ENCODE data around the gene ANGPT4. TPM values are rescaled to one million over a fixed set of nuclear protein-coding genes. Genes with fewer than 3 reads are reported as not detected.

Gene ANGPT4
- total and polyA plus RNA-seq, 2 of the 13 experiments (the other 11 are each of a cell fraction or from before 2014, with no cell fraction given), result not detected

GRCh38 chr20:833450-834150 is 82.5 kb downstream of the ANGPT4 start, which contains the start of gene FAM110A (continued):
- peak; percentile 99 for TF ChIP-seq RFX3 (CRISPR knock-in tag; IDR thresholded peaks at IDR 0.05)
- TF ChIP-seq ZNF777 (CRISPR knock-in tag; IDR thresholded peaks at IDR 0.05), result peak; percentile 70
- TF ChIP-seq PHF21A (CRISPR knock-in tag; IDR thresholded peaks at IDR 0.05), result peak; percentile 76; the same call in 1 of the 2 replicates
- TF ChIP-seq, protein P1, sequence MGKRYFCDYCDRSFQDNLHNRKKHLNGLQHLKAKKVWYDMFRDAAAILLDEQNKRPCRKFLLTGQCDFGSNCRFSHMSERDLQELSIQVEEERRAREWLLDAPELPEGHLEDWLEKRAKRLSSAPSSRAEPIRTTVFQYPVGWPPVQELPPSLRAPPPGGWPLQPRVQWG (CRISPR knock-in tag; IDR thresholded peaks at IDR 0.05; ENCODE audit: borderline replicate concordance, low read depth), result no peak
- TF ChIP-seq, protein P2, sequence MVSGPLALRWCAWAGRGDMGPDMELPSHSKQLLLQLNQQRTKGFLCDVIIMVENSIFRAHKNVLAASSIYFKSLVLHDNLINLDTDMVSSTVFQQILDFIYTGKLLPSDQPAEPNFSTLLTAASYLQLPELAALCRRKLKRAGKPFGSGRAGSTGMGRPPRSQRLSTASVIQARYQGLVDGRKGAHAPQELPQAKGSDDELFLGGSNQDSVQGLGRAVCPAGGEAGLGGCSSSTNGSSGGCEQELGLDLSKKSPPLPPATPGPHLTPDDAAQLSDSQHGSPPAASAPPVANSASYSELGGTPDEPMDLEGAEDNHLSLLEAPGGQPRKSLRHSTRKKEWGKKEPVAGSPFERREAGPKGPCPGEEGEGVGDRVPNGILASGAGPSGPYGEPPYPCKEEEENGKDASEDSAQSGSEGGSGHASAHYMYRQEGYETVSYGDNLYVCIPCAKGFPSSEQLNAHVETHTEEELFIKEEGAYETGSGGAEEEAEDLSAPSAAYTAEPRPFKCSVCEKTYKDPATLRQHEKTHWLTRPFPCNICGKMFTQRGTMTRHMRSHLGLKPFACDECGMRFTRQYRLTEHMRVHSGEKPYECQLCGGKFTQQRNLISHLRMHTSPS (CRISPR knock-in tag; IDR thresholded peaks at IDR 0.05; ENCODE audit: low read depth), result 0 out of 2 replicates have a peak, but pooled peaks have one; percentile 67
- 0 out of 2 replicates have a peak, but pooled peaks have one; percentile 18 for TF ChIP-seq SIN3B (IDR thresholded peaks at IDR 0.05; ENCODE audit: low read length)
- TF ChIP-seq, protein P3, sequence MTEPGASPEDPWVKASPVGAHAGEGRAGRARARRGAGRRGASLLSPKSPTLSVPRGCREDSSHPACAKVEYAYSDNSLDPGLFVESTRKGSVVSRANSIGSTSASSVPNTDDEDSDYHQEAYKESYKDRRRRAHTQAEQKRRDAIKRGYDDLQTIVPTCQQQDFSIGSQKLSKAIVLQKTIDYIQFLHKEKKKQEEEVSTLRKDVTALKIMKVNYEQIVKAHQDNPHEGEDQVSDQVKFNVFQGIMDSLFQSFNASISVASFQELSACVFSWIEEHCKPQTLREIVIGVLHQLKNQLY (CRISPR knock-in tag; IDR thresholded peaks at IDR 0.05), result peak; percentile 27; the same call in 1 of the 2 replicates
- TF ChIP-seq PPARG (CRISPR knock-in tag; conservative IDR thresholded peaks at IDR 0.05), result peak; percentile 50; the same call in 1 of the 2 replicates
- peak; percentile 60 for TF ChIP-seq HOXD1 (CRISPR knock-in tag; IDR thresholded peaks at IDR 0.05)
- TF ChIP-seq NPAS2 (CRISPR knock-in tag; IDR thresholded peaks at IDR 0.05; ENCODE audit: borderline replicate concordance), result no peak
- TF ChIP-seq, protein P4, sequence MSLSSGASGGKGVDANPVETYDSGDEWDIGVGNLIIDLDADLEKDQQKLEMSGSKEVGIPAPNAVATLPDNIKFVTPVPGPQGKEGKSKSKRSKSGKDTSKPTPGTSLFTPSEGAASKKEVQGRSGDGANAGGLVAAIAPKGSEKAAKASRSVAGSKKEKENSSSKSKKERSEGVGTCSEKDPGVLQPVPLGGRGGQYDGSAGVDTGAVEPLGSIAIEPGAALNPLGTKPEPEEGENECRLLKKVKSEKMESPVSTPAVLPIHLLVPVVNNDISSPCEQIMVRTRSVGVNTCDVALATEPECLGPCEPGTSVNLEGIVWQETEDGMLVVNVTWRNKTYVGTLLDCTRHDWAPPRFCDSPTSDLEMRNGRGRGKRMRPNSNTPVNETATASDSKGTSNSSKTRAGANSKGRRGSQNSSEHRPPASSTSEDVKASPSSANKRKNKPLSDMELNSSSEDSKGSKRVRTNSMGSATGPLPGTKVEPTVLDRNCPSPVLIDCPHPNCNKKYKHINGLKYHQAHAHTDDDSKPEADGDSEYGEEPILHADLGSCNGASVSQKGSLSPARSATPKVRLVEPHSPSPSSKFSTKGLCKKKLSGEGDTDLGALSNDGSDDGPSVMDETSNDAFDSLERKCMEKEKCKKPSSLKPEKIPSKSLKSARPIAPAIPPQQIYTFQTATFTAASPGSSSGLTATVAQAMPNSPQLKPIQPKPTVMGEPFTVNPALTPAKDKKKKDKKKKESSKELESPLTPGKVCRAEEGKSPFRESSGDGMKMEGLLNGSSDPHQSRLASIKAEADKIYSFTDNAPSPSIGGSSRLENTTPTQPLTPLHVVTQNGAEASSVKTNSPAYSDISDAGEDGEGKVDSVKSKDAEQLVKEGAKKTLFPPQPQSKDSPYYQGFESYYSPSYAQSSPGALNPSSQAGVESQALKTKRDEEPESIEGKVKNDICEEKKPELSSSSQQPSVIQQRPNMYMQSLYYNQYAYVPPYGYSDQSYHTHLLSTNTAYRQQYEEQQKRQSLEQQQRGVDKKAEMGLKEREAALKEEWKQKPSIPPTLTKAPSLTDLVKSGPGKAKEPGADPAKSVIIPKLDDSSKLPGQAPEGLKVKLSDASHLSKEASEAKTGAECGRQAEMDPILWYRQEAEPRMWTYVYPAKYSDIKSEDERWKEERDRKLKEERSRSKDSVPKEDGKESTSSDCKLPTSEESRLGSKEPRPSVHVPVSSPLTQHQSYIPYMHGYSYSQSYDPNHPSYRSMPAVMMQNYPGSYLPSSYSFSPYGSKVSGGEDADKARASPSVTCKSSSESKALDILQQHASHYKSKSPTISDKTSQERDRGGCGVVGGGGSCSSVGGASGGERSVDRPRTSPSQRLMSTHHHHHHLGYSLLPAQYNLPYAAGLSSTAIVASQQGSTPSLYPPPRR (CRISPR knock-in tag; IDR thresholded peaks at IDR 0.05; ENCODE audit: borderline replicate concordance), result no peak
- no peak; the same call in none of the 2 replicates for TF ChIP-seq SRY (CRISPR knock-in tag; IDR thresholded peaks at IDR 0.05)
- TF ChIP-seq SKI (IDR thresholded peaks at IDR 0.05; ENCODE audit: partially characterized antibody), result no peak
- TF ChIP-seq ERF (CRISPR knock-in tag; IDR thresholded peaks at IDR 0.05), result peak; percentile 88
- no peak for TF ChIP-seq PTBP1 (IDR thresholded peaks at IDR 0.05; ENCODE audit: low read depth, low read length, poor library complexity, severe bottlenecking)
- TF ChIP-seq ZNF264 (CRISPR knock-in tag; IDR thresholded peaks at IDR 0.05), result peak; percentile 72; the same call in 1 of the 2 replicates
- TF ChIP-seq SMARCC2 (IDR thresholded peaks at IDR 0.05), result no peak
